ENCODE measurements around the gene PLXNA4.

Gene PLXNA4

DNA sequence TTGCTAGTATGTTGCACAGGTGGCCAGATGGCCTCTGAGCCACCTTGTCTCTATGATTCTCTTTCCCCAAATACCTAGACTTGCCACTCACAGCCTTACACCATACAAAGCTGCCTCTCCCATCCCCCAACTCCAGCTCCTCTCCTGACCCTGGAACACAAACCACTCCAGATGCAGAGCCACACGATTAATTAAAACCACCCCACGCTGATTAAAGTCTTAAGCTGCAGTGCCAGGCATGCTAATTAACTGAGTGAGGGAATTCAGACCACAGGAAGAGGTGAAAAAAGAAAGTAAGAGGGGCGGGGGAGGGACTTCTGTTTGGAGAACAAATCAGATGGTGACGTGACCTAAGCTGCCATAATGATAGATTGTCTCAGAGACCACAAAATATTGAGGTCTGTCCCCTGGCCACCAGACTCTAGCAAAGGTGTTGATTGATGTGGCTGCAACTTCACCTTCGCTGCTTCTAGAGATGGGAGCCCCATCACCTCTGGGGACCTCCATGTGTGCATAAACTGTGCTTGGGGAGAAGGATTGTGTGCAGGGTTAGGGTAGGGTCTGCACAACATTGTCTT, 331.3 kb downstream of the PLXNA4 start:
- TF ChIP-seq, protein P1, sequence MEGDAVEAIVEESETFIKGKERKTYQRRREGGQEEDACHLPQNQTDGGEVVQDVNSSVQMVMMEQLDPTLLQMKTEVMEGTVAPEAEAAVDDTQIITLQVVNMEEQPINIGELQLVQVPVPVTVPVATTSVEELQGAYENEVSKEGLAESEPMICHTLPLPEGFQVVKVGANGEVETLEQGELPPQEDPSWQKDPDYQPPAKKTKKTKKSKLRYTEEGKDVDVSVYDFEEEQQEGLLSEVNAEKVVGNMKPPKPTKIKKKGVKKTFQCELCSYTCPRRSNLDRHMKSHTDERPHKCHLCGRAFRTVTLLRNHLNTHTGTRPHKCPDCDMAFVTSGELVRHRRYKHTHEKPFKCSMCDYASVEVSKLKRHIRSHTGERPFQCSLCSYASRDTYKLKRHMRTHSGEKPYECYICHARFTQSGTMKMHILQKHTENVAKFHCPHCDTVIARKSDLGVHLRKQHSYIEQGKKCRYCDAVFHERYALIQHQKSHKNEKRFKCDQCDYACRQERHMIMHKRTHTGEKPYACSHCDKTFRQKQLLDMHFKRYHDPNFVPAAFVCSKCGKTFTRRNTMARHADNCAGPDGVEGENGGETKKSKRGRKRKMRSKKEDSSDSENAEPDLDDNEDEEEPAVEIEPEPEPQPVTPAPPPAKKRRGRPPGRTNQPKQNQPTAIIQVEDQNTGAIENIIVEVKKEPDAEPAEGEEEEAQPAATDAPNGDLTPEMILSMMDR (IDR thresholded peaks at IDR 0.05; ENCODE audit: extremely low read depth, missing control alignments), result no peak
- DNase-seq (ENCODE audit: low spot score), result no peak

DNA sequence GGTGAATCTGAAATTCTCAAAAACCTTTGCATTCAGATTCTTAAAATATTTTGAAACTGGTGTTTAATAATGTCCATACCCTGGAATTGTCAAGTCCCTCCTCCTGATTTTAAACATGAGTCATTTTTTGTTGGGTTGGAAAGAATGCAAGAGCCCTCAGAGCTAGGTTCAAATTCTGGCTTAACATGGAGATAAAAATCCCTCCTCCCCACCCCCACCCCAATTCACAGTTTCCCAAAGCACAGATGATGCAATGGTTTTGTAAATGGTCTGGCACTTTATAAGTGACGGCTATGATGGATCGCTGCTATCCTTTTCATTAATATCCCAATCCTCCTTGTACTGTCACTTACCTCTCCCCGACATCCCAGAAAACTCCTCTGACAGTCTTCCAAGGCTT, 332.8 kb downstream of the PLXNA4 start:
- TF ChIP-seq, protein P1 (IDR thresholded peaks at IDR 0.05; ENCODE audit: extremely low read depth, missing control alignments), result no peak
- no peak for DNase-seq (ENCODE audit: low spot score)

DNA sequence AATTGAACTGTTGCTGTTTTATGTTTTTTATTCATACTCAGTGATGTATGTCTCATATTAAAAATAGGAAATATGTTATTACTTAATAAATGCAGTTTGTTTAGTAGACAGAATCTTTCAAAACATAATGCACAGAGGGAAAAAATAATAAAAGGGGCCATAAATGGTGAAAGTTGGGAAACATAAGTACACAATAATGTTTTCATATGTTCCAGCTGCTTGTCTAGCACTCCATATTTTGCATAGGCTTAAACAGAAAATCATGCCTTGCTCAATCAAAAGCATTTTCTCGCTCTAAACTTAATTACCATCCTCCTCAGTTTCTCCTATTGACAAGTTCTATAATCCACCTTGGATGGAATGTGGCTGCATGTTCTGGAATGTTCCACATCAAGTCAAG, 333.2 kb downstream of the PLXNA4 start:
- TF ChIP-seq, protein P1 (IDR thresholded peaks at IDR 0.05; ENCODE audit: extremely low read depth, missing control alignments), result no peak
- no peak for DNase-seq (ENCODE audit: low spot score)

DNA sequence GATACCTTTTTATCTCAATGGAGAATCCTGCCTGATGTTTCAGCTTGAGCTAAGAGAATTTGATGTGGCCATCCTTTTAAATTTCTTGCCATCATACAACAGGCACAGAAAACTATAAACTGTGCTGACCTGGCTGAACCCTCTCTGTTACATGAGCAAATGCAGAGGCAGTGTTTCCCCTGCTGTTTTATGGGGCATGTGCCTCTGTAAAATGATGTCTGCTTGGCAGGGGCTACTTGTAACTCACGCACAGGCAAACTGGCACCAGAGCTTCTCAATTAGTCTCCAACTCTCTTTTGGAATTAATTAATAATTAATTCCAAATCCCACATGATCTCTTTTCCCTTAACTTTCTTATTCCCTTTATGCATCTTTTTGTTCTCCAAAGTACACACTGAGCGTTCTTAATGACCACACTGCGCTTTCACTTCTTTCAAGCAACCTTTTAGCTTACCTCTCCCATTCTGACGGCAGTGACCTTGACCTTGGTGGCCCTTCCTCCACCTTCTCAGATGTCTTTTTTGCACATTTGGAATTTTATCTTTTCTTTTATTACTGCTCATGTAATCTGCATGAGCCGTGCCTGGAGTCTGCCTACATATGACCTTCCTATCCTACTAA, 334.0 kb downstream of the PLXNA4 start:
- no peak for DNase-seq (ENCODE audit: low spot score)
- TF ChIP-seq, protein P1 (IDR thresholded peaks at IDR 0.05; ENCODE audit: extremely low read depth, missing control alignments), result no peak

DNA sequence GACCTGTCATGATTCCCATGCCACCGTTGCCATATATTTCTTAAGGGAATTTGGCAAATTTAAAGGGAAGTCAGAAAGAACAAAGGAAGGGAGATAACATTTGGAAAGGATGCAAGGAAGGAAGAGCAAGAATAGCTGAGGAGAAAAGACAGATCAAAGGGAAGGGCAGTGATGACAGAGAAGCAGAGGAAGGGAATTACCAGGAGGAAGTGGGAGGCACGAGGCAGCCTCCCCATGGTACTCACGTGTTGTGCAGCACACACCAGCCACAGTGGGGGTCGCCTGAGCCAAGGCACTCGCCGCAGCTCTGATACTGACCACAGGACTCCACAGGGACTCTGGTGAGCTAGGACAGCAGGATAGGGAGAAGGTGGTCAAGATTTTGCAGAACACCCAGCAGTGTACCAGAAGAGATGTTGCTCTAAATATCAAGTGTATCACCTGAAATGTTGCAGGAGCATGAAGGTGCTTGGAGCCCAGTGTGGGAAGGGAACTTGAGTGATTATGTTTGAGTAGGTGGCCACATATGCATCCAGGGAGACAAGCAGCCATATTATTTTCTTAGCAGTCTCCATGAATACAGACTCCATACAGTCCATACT, 335.3 kb downstream of the PLXNA4 start:
- TF ChIP-seq, protein P1 (IDR thresholded peaks at IDR 0.05; ENCODE audit: extremely low read depth, missing control alignments), result no peak
- no peak for DNase-seq (ENCODE audit: low spot score)

DNA sequence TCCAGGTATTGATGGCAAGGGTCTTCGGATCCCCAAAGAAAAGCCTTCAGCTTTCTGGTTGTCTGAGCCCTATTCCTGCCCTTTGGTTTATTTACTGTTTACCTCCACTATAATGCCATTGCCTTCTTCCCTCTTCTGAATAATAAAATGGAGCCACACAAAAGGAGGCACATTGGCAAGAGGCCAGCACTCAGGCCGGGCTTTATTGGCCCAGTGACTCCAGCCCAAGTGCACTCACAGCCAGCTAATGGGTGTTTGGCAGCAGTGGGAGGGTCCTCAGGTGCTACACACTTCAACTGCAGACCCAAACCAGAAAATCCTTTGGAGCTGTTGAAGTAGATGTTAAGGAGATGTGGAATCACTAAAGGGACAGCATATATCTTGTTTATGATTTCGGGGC, 336.0 kb downstream of the PLXNA4 start:
- no peak for DNase-seq (ENCODE audit: low spot score)

More for the DNA sequence above, 336.0 kb downstream of the PLXNA4 start:
- TF ChIP-seq, protein P1 (IDR thresholded peaks at IDR 0.05; ENCODE audit: extremely low read depth, missing control alignments), result no peak

All from GM20000 (cell line).